SJSA1 (cell line): ENCODE measurements around the gene KMO. TPM values are rescaled to one million over a fixed set of nuclear protein-coding genes. Genes with fewer than 3 reads are reported as not detected.

Source experiments
- DNase-seq, 2 experiments: peaks; one replicate each; pipeline ENCODE4 v3.0.0-alpha.2; 2015 to 2020; ENCODE audit warnings: low spot score in 2 of 2, low read depth in 1 of 2
- H3K27ac ChIP-seq: fragments of 250-450 bp; sonication (Bioruptor Pico); 2 replicates; pipeline ENCODE4 v1.5.1; 2020; ENCODE audit warnings: mild to moderate bottlenecking, moderate library complexity
- H3K27me3 ChIP-seq: fragments of 250-450 bp; sonication (Bioruptor Pico); replicated peaks from 2 replicates; pipeline ENCODE4 v1.5.1; 2020; ENCODE audit warnings: mild to moderate bottlenecking, moderate library complexity
- H3K36me3 ChIP-seq: fragments of 250-450 bp; sonication (Bioruptor Pico); 2 replicates; pipeline ENCODE4 v1.5.1; 2020; ENCODE audit warnings: mild to moderate bottlenecking
- H3K4me1 ChIP-seq: fragments of 250-450 bp; sonication (Bioruptor Pico); replicated peaks from 2 replicates; pipeline ENCODE4 v1.6.1; 2021; ENCODE audit warnings: mild to moderate bottlenecking
- H3K4me3 ChIP-seq: fragments of 250-450 bp; sonication (Bioruptor Pico); 2 replicates; pipeline ENCODE4 v1.5.1; 2020; ENCODE audit warnings: mild to moderate bottlenecking
- H3K9me3 ChIP-seq: fragments of 250-450 bp; sonication (Bioruptor Pico); replicated peaks from 2 replicates; pipeline ENCODE4 v1.5.1; 2020; ENCODE audit warnings: mild to moderate bottlenecking
- total RNA-seq: library from RNA; depleted of rRNA; stranded (reverse); fragments of >200 nt; shearing (Covaris generic); gene quantifications from 2 replicates; pipeline ENCODE4 v1.2.3, GENCODE V29; 2014

Gene KMO
- total RNA-seq, 1 experiment from 2014 or later, result 0.08 TPM

DNA sequence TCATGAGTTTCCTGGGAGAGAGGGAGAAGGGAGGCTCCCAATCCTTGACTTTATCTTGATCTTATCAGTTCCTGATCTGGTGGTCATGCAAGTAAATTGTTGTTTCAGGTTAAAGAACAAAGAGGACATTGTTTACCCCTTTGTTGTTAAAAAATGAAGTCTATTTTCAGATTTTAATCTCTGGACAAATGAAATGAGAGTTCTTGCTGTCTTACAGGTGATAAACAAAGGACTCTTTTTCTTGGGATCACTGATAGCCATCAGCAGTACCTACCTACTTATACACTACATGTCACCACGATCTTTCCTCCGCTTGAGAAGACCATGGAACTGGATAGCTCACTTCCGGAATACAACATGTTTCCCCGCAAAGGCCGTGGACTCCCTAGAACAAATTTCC, 59.6 kb downstream of the KMO start:
- Histone ChIP-seq H3K27ac (peak overlapping the region; percentile 40), H3K4me1 (peaks cover 17% of the 10 kb centered on the region), H3K9me3 (no peaks in the 10 kb centered on the region), H3K27me3 (no peaks in the 10 kb centered on the region), H3K4me3 (no peak overlapping the region), H3K36me3 (peaks cover 16% of the 10 kb centered on the region)
- DNase-seq, result no peak

DNA sequence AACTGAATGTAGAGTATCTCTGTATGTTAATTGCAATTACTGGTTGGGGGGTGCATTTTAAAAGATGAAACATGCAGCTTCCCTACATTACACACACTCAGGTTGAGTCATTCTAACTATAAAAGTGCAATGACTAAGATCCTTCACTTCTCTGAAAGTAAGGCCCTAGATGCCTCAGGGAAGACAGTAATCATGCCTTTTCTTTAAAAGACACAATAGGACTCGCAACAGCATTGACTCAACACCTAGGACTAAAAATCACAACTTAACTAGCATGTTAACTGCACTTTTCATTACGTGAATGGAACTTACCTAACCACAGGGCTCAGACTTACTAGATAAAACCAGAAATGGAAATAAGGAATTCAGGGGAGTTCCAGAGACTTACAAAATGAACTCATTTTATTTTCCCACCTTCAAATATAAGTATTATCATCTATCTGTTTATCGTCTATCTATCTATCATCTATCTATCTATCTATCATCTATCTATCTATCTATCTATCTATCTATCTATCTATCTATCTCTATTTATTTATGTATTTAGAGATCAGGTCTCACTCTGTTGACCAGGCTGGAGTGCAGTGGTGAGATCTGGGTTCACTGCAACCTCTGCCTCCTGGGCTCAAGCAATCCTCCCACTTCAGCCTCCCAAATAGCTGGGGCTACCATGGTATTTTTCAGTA, 60.2 kb downstream of the KMO start:
- Histone ChIP-seq H3K27me3 (no peaks in the 10 kb centered on the region), H3K36me3 (peaks cover 20% of the 10 kb centered on the region), H3K4me3 (no peak overlapping the region), H3K4me1 (peaks cover 17% of the 10 kb centered on the region), H3K27ac (no peak overlapping the region), H3K9me3 (no peaks in the 10 kb centered on the region)
- DNase-seq, result peak in 1 of 2 experiments; percentile 47

DNA sequence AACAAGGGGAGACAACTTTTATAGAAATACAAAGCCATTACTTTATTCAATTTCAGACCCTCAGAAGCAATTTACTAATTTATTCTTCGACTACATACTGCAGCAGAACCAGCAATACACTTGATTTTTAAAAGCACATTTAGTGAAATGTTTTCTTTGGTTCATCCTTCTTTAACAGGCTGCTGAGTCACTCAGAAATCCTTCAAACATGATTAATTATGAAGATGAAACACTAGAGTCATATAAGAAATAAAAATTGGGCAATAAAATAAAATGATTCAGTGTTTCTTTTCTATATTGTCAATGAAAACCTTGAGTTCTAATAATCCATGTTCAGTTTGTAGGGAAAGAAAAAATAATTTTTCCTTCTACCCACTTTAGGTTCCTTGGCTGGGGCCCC, 61.0 kb downstream of the KMO start:
- no peak for DNase-seq
- H3K27me3 ChIP-seq, result no peaks in the 10 kb centered on the region; the same call in 1 of the 2 replicates
- H3K36me3 ChIP-seq, result peaks cover 20% of the 10 kb centered on the region
- no peak overlapping the region for H3K27ac ChIP-seq
- peaks cover 17% of the 10 kb centered on the region for H3K4me1 ChIP-seq
- no peak overlapping the region for H3K4me3 ChIP-seq
- H3K9me3 ChIP-seq, result no peaks in the 10 kb centered on the region

DNA sequence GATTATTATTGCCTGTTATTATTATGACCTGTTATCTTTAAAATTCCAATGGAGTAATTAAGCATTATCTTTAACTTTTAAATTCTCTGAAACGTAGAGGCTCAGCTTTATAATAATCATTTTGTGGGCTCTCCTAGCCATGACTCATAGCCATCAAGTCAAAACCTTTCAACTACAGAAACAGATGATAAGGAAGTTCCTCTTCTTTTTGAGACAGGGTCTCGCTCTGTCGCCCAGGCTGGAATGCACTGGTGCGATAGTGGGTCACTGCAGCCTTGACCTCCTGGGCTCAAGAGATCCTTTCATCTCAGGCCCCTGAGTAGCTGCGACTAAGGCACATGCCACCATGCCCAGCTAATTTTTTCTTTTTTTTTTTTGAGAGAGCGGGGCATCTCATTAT, 64.5 kb downstream of the KMO start:
- no peak for DNase-seq
- Histone ChIP-seq H3K27me3 (no peaks in the 10 kb centered on the region; the same call in 1 of the 2 replicates), H3K9me3 (no peaks in the 10 kb centered on the region), H3K36me3 (peaks cover 20% of the 10 kb centered on the region), H3K27ac (no peak overlapping the region), H3K4me3 (no peak overlapping the region), H3K4me1 (peaks cover 21% of the 10 kb centered on the region)

- Histone ChIP-seq H3K27me3 (no peaks in the 10 kb centered on the region; the same call in 1 of the 2 replicates), H3K4me3 (no peak overlapping the region), H3K36me3 (peaks cover 28% of the 10 kb centered on the region), H3K27ac (no peak overlapping the region), H3K4me1 (peaks cover 8% of the 10 kb centered on the region), H3K9me3 (no peaks in the 10 kb centered on the region)
- DNase-seq, result no peak
These were observed 66.1 kb downstream of the KMO start for GRCh38 chr1:241598249-241598648.

DNA sequence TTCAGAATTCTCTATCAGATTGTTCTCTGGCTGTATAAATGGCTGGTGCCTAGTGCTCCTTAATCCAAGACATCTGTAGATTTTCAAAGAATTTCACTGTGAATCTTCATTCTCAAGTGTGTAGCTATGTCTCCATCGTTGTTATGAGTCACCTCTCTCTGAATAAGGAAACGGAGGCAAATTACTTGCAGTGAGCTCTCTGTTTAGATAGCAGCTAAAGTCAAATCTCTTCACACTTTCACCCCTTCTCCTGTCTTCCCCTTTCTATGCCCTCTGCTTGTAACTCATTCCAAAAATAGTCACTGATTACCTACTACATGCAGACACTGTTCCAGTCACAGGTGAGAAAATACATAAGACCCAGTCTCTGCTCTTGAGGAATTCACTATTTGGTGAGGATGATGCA, 68.3 kb downstream of the KMO start:
- H3K9me3 ChIP-seq, result no peaks in the 10 kb centered on the region
- H3K36me3 ChIP-seq, result peaks cover 14% of the 10 kb centered on the region
- no peak overlapping the region for H3K27ac ChIP-seq
- no peak for DNase-seq
- H3K27me3 ChIP-seq, result no peaks in the 10 kb centered on the region; the same call in 1 of the 2 replicates
- H3K4me1 ChIP-seq, result peaks cover 24% of the 10 kb centered on the region
- H3K4me3 ChIP-seq, result no peak overlapping the region

DNA sequence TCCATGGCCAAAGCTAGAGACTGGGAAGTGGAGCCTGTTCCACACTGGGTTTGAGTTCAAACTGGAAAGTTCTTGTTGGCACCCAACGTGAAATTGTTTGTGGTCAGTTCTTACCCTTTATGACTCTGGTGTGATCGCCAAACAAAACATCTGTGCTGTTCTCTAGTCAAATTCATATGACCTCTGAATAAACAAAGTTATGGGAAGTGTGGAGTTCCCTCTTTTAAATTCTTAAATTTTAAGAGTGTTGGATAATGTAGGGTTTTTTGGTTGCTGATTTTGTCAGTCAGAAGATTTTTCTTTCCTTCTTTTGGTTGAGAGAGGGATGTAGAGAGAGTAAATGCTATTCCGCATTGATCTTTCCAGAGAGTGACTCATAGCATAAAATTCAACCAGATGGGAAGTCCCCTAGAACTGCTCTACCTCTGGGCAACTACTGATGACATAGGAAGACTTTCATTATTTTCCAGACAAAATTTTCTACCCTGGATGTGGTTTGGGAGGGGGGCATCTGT, 71.6 kb downstream of the KMO start:
- Histone ChIP-seq H3K9me3 (no peaks in the 10 kb centered on the region), H3K27me3 (no peaks in the 10 kb centered on the region), H3K36me3 (peaks cover 10% of the 10 kb centered on the region), H3K4me1 (peaks cover 50% of the 10 kb centered on the region), H3K27ac (peak overlapping the region; percentile 24), H3K4me3 (no peak overlapping the region)
- no peak for DNase-seq

DNA sequence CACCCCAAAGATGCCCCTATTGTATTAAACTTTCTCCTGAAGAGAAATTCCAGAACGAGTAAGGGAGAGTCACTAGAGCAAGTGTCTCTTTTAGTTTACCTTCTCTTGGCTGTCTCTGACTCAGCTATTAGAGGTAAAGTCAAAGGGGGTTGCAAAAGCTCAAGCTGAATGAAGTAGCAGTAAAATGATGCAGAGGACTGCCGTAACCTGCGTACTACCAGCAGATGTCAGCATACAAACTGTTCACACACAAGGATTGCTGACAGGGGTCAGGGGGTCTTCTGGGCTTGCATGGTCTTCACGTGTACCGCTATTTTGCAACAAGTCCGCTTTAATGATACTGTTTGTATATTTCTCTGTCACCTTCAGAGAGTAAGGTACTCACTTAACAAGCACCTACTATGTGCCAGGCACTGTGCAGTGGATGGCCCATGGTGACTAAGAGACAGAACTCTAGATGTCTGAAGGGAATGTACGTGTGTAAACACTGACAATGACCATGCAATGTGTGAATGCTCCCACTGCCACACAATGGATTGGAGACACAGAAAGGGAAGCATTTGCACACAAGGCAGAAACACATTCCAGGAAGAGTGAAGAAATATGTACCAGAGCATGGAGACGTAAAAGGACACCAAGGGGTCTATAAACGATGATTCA, 73.1 kb downstream of the KMO start:
- Histone ChIP-seq H3K36me3 (peaks cover 10% of the 10 kb centered on the region), H3K27me3 (no peaks in the 10 kb centered on the region), H3K4me3 (no peak overlapping the region), H3K27ac (peak overlapping the region; percentile 24; the same call in 1 of the 2 replicates), H3K4me1 (peaks cover 63% of the 10 kb centered on the region), H3K9me3 (no peaks in the 10 kb centered on the region)
- DNase-seq, result no peak

DNA sequence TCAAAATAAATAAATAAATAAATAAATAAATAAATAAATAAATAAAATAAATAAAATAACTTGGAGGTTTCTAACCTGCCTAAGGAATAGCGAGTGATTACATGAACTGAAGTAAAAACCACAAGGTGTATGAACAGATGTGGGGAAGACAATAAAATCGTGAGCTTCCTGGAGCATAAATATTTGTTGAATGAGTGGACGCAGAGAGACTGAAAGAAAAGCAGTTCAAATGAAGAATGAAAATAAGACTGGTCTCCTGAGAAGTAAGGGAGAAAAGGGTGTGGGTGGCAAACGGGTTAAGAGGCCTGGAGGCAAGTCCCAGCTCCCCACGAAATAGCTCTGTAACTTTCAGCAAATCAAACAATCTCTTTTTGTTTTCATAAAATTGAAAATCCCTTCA, 74.4 kb downstream of the KMO start:
- peak in 1 of 2 experiments; percentile 57 for DNase-seq
- H3K36me3 ChIP-seq, result peaks cover 10% of the 10 kb centered on the region

GRCh38 chr1:241607497-241607896, 75.3 kb downstream of the KMO start:
- H3K4me1 ChIP-seq, result peaks cover 75% of the 10 kb centered on the region
- no peak overlapping the region for H3K4me3 ChIP-seq
- no peak overlapping the region; the same call in 1 of the 2 replicates for H3K27ac ChIP-seq
- no peak for DNase-seq
- no peaks in the 10 kb centered on the region for H3K9me3 ChIP-seq
- H3K36me3 ChIP-seq, result peaks cover 15% of the 10 kb centered on the region
- H3K27me3 ChIP-seq, result no peaks in the 10 kb centered on the region

More for the DNA sequence above, 74.4 kb downstream of the KMO start:
- Histone ChIP-seq H3K4me3 (no peak overlapping the region), H3K27ac (peak overlapping the region; percentile 24), H3K27me3 (no peaks in the 10 kb centered on the region), H3K9me3 (no peaks in the 10 kb centered on the region), H3K4me1 (peaks cover 68% of the 10 kb centered on the region)

GRCh38 chr1:241608379-241609033, 76.3 kb downstream of the KMO start:
- Histone ChIP-seq H3K27ac (no peak overlapping the region), H3K4me1 (peaks cover 77% of the 10 kb centered on the region), H3K9me3 (no peaks in the 10 kb centered on the region), H3K36me3 (peaks cover 17% of the 10 kb centered on the region), H3K27me3 (no peaks in the 10 kb centered on the region), H3K4me3 (no peak overlapping the region)
- no peak for DNase-seq

- Histone ChIP-seq H3K36me3 (peaks cover 17% of the 10 kb centered on the region), H3K4me3 (no peak overlapping the region), H3K4me1 (peaks cover 68% of the 10 kb centered on the region), H3K9me3 (no peaks in the 10 kb centered on the region), H3K27me3 (no peaks in the 10 kb centered on the region), H3K27ac (no peak overlapping the region)
- peak; percentile 54 to 62 for DNase-seq
These were observed 78.1 kb downstream of the KMO start for GRCh38 chr1:241610056-241610815.

DNA sequence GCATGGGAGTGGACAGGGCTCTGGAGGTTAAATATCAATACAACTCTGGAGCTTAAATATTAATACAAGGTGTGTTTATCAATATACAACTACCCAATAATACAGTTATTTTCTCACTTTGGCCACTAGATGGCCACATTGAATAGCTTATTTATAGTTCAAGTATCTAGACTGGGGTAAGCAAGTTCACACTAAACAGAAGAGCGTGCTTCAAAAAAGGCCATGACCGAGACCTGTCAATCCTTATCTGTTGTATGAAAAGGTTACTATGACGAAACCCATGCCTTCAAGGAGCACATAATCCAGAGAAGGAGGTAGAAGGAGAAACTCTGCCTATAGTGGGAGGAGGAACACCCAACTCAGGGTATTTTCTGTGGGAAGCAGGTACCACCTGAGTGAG, 78.9 kb downstream of the KMO start:
- no peak overlapping the region for H3K27ac ChIP-seq
- no peaks in the 10 kb centered on the region for H3K9me3 ChIP-seq
- peak in 1 of 2 experiments; percentile 61 for DNase-seq
- no peak overlapping the region for H3K4me3 ChIP-seq
- H3K4me1 ChIP-seq, result peaks cover 68% of the 10 kb centered on the region
- peaks cover 15% of the 10 kb centered on the region for H3K36me3 ChIP-seq
- H3K27me3 ChIP-seq, result no peaks in the 10 kb centered on the region
